CD4-positive, CD25-positive, alpha-beta regulatory T cell (primary cell): ENCODE measurements around the gene DIP2C. TPM values are rescaled to one million over a fixed set of nuclear protein-coding genes. Genes with fewer than 3 reads are reported as not detected.

ENCODE experiments used
- ATAC-seq, 2 donors: fragments of 150-1000 bp; cut with Tn5 transposase; one replicate each; pipeline ENCODE4 v1.10.0; 2021; ENCODE audit warnings: low read depth in 2 of 2, moderate number of reproducible peaks in 2 of 2, moderate library complexity in 1 of 2
- DNase-seq, 3 donors: peaks; one replicate each; pipeline versions ENCODE4 v3.0.0 to v3.0.0-alpha.2; 2012 to 2022; ENCODE audit warnings: mixed read lengths in 1 of 3
- H3K27ac ChIP-seq: one replicate; pipeline ENCODE4 v1.7.0; 2013; ENCODE audit warnings: mild to moderate bottlenecking, low read length; ENCODE audit not compliant: insufficient read depth, poor library complexity, severe bottlenecking
- H3K27me3 ChIP-seq: one replicate; pipeline ENCODE4 v1.7.0; 2013; ENCODE audit warnings: low read length; ENCODE audit not compliant: control insufficient read depth, insufficient read depth
- H3K36me3 ChIP-seq: one replicate; pipeline ENCODE4 v1.7.0; 2013; ENCODE audit warnings: mild to moderate bottlenecking, low read length, moderate library complexity; ENCODE audit not compliant: control insufficient read depth, insufficient read depth
- H3K4me1 ChIP-seq: 2 replicates; pipeline ENCODE4 v1.7.0; 2013; ENCODE audit warnings: mild to moderate bottlenecking, low read length; ENCODE audit not compliant: insufficient read depth, control insufficient read depth, poor library complexity, severe bottlenecking
- H3K4me3 ChIP-seq: one replicate; pipeline ENCODE4 v1.7.0; 2013; ENCODE audit warnings: low read depth, mild to moderate bottlenecking, low read length, moderate library complexity
- H3K9me3 ChIP-seq, 2 experiments: 1 replicate in 1 of 2; 2 replicates in 1 of 2; pipeline ENCODE4 v1.7.0; 2013; ENCODE audit warnings: low read length in 2 of 2, mild to moderate bottlenecking in 1 of 2, moderate library complexity in 1 of 2; ENCODE audit not compliant: control insufficient read depth in 2 of 2
- H3K27ac Mint-ChIP-seq, 3 donors: one replicate each; pipeline ENCODE4 v1.8.0; 2020 to 2022; ENCODE audit warnings: mild to moderate bottlenecking in 3 of 3, mixed read lengths in 3 of 3, moderate library complexity in 2 of 3
- H3K27me3 Mint-ChIP-seq: one replicate; pipeline ENCODE4 v1.8.0; 2022; ENCODE audit warnings: mild to moderate bottlenecking, mixed read lengths
- H3K36me3 Mint-ChIP-seq: one replicate; pipeline ENCODE4 v1.8.0; 2020; ENCODE audit warnings: mixed read lengths
- H3K4me1 Mint-ChIP-seq, 4 donors: one replicate each; pipeline ENCODE4 v1.8.0; 2020 to 2022; ENCODE audit warnings: mixed read lengths in 4 of 4, mild to moderate bottlenecking in 1 of 4
- H3K4me3 Mint-ChIP-seq, 4 donors: one replicate each; pipeline ENCODE4 v1.8.0; 2020 to 2022; ENCODE audit warnings: mild to moderate bottlenecking in 4 of 4, mixed read lengths in 4 of 4, moderate library complexity in 3 of 4
- H3K9me3 Mint-ChIP-seq, 7 donors: one replicate each; pipeline ENCODE4 v1.8.0; 2020 to 2022; ENCODE audit warnings: mixed read lengths in 7 of 7, mild to moderate bottlenecking in 3 of 7, moderate library complexity in 2 of 7
- polyA plus RNA-seq, 4 donors: library from polyadenylated mRNA; unstranded; fragments of 300-500 nt; fragmentation: Illumina TruSeq; gene quantifications; one replicate each; pipeline ENCODE4 v1.2.3, GENCODE V29; 2021
- total RNA-seq: library from RNA; stranded (reverse); gene quantifications from one replicate; pipeline ENCODE4 v1.2.3, GENCODE V29; 2022

Gene DIP2C
- total and polyA plus RNA-seq, 5 donors from 2014 or later: 0.47 to 4.1 (median 0.54) TPM

- H3K9me3 ChIP-seq: peaks cover 0 to 4% of the 10 kb centered on the region in 2 experiments
- no peaks in the 10 kb centered on the region for H3K4me1 ChIP-seq
- Mint-ChIP-seq H3K36me3 (no peaks in the 10 kb centered on the region), H3K9me3 (peaks cover 0 to 11% (median 4%) of the 10 kb centered on the region in 7 donors), H3K4me3 (no peak overlapping the region), H3K27me3 (no peaks in the 10 kb centered on the region), H3K27ac (no peak overlapping the region), H3K4me1 (no peaks in the 10 kb centered on the region)
- no peak overlapping the region for H3K27ac ChIP-seq
- no peaks in the 10 kb centered on the region for H3K36me3 ChIP-seq
- no peaks in the 10 kb centered on the region for H3K27me3 ChIP-seq
- ATAC-seq (no peak), DNase-seq (no peak)
- no peak overlapping the region for H3K4me3 ChIP-seq
Measured at GRCh38 chr10:562142-562541, 127.3 kb downstream of the DIP2C start.

- peaks cover 0 to 4% of the 10 kb centered on the region in 2 experiments for H3K9me3 ChIP-seq
- no peaks in the 10 kb centered on the region for H3K36me3 ChIP-seq
- Mint-ChIP-seq H3K36me3 (no peaks in the 10 kb centered on the region), H3K27ac (peak overlapping the region in 1 of 3 donors; percentile 41), H3K4me1 (no peaks in the 10 kb centered on the region), H3K4me3 (no peak overlapping the region), H3K27me3 (no peaks in the 10 kb centered on the region), H3K9me3 (peaks cover 0 to 11% (median 4%) of the 10 kb centered on the region in 7 donors)
- H3K4me3 ChIP-seq: no peak overlapping the region
- no peak for DNase-seq
- ATAC-seq: no peak
- no peaks in the 10 kb centered on the region for H3K4me1 ChIP-seq
- no peak overlapping the region for H3K27ac ChIP-seq
- no peaks in the 10 kb centered on the region for H3K27me3 ChIP-seq
Measured at GRCh38 chr10:561721-562120, 127.7 kb downstream of the DIP2C start.

- no peak overlapping the region for H3K4me3 Mint-ChIP-seq
- H3K27ac Mint-ChIP-seq: no peak overlapping the region
- ATAC-seq: no peak
Measured at GRCh38 chr10:560314-560992, 129.0 kb downstream of the DIP2C start.

GRCh38 chr10:559767-560047 lies 129.8 kb downstream of the DIP2C start:
- peaks cover 4% of the 10 kb centered on the region for H3K27me3 Mint-ChIP-seq
- H3K27ac ChIP-seq: no peak overlapping the region
- peaks cover 0 to 4% (median 0%) of the 10 kb centered on the region in 4 donors for H3K4me1 Mint-ChIP-seq
- H3K4me3 Mint-ChIP-seq: no peak overlapping the region
- no peaks in the 10 kb centered on the region for H3K36me3 ChIP-seq
- ATAC-seq (no peak), DNase-seq (no peak)
- no peak overlapping the region for H3K4me3 ChIP-seq
- H3K9me3 Mint-ChIP-seq: peaks cover 0 to 10% (median 2%) of the 10 kb centered on the region in 7 donors
- H3K4me1 ChIP-seq: no peaks in the 10 kb centered on the region
- peaks cover 0 to 4% of the 10 kb centered on the region in 2 experiments for H3K9me3 ChIP-seq
- H3K36me3 Mint-ChIP-seq: no peaks in the 10 kb centered on the region
- H3K27me3 ChIP-seq: no peaks in the 10 kb centered on the region
- H3K27ac Mint-ChIP-seq: no peak overlapping the region

More at GRCh38 chr10:560314-560992, 129.0 kb downstream of the DIP2C start:
- H3K4me1 Mint-ChIP-seq: peaks cover 0 to 4% (median 0%) of the 10 kb centered on the region in 4 donors
- no peaks in the 10 kb centered on the region for H3K27me3 ChIP-seq
- no peak overlapping the region for H3K27ac ChIP-seq
- no peak overlapping the region for H3K4me3 ChIP-seq
- no peaks in the 10 kb centered on the region for H3K36me3 Mint-ChIP-seq
- H3K36me3 ChIP-seq: no peaks in the 10 kb centered on the region
- H3K9me3 Mint-ChIP-seq: peaks cover 0 to 11% (median 4%) of the 10 kb centered on the region in 7 donors
- no peaks in the 10 kb centered on the region for H3K4me1 ChIP-seq
- peaks cover 0 to 4% of the 10 kb centered on the region in 2 experiments for H3K9me3 ChIP-seq
- DNase-seq: no peak
- peaks cover 4% of the 10 kb centered on the region for H3K27me3 Mint-ChIP-seq

GRCh38 chr10:558891-559766 lies 130.3 kb downstream of the DIP2C start:
- no peaks in the 10 kb centered on the region for H3K4me1 ChIP-seq
- DNase-seq: no peak
- H3K27me3 ChIP-seq: no peaks in the 10 kb centered on the region
- peaks cover 0 to 5% (median 1%) of the 10 kb centered on the region in 7 donors for H3K9me3 Mint-ChIP-seq
- H3K27ac Mint-ChIP-seq: no peak overlapping the region
- H3K36me3 Mint-ChIP-seq: no peaks in the 10 kb centered on the region
- no peak for ATAC-seq
- no peaks in the 10 kb centered on the region for H3K36me3 ChIP-seq
- peaks cover 4% of the 10 kb centered on the region for H3K27me3 Mint-ChIP-seq
- H3K4me3 ChIP-seq: no peak overlapping the region
- no peak overlapping the region for H3K27ac ChIP-seq
- H3K9me3 ChIP-seq: peaks cover 0 to 4% of the 10 kb centered on the region in 2 experiments
- no peak overlapping the region for H3K4me3 Mint-ChIP-seq
- H3K4me1 Mint-ChIP-seq: peaks cover 0 to 4% (median 0%) of the 10 kb centered on the region in 4 donors

GRCh38 chr10:558364-558763 lies 131.1 kb downstream of the DIP2C start:
- no peaks in the 10 kb centered on the region for H3K36me3 Mint-ChIP-seq
- DNase-seq (no peak), ATAC-seq (no peak)
- H3K27ac Mint-ChIP-seq: no peak overlapping the region
- no peaks in the 10 kb centered on the region for H3K27me3 ChIP-seq
- no peak overlapping the region for H3K4me3 ChIP-seq
- no peaks in the 10 kb centered on the region for H3K36me3 ChIP-seq
- H3K4me3 Mint-ChIP-seq: no peak overlapping the region
- H3K4me1 ChIP-seq: no peaks in the 10 kb centered on the region
- peaks cover 4% of the 10 kb centered on the region for H3K27me3 Mint-ChIP-seq
- H3K9me3 Mint-ChIP-seq: peaks cover 0 to 5% (median 0%) of the 10 kb centered on the region in 7 donors
- H3K4me1 Mint-ChIP-seq: peaks cover 0 to 4% (median 0%) of the 10 kb centered on the region in 4 donors
- H3K9me3 ChIP-seq: no peaks in the 10 kb centered on the region
- no peak overlapping the region for H3K27ac ChIP-seq

- Mint-ChIP-seq H3K36me3 (no peaks in the 10 kb centered on the region), H3K4me1 (peaks cover 0 to 4% (median 0%) of the 10 kb centered on the region in 4 donors), H3K9me3 (peaks cover 0 to 4% (median 0%) of the 10 kb centered on the region in 7 donors), H3K27me3 (peaks cover 4% of the 10 kb centered on the region), H3K27ac (no peak overlapping the region), H3K4me3 (no peak overlapping the region)
- ATAC-seq (no peak), DNase-seq (no peak)
- H3K9me3 ChIP-seq: no peaks in the 10 kb centered on the region
- no peaks in the 10 kb centered on the region for H3K4me1 ChIP-seq
- H3K27ac ChIP-seq: no peak overlapping the region
- no peaks in the 10 kb centered on the region for H3K27me3 ChIP-seq
- no peak overlapping the region for H3K4me3 ChIP-seq
- H3K36me3 ChIP-seq: no peaks in the 10 kb centered on the region
Measured at GRCh38 chr10:557792-558328, 131.6 kb downstream of the DIP2C start.
